H1 (cell line): Measurements from ENCODE around the gene MYL5. TPM values are rescaled to one million over a fixed set of nuclear protein-coding genes. Genes with fewer than 3 reads are reported as not detected.

ENCODE experiments used
- ASH2L ChIP-seq: fragments of 200-600, 300-600 bp; sonication (generic); IDR thresholded peaks from one replicate; pipeline ENCODE4 v1.7.1; 2017; ENCODE audit warnings: low read length
- ATF3 ChIP-seq: IDR thresholded peaks from 2 replicates; pipeline ENCODE4 v1.6.1; 2011; ENCODE audit warnings: low read depth, mild to moderate bottlenecking, low read length; ENCODE audit not compliant: insufficient read depth
- BCL11A ChIP-seq, 2 experiments: IDR thresholded peaks; one replicate each; pipeline ENCODE4 v1.6.1; 2011; ENCODE audit warnings: low read depth in 2 of 2, low read length in 2 of 2, mild to moderate bottlenecking in 2 of 2
- FOSL1 ChIP-seq: IDR thresholded peaks from 2 replicates; pipeline ENCODE4 v1.6.1; 2011; ENCODE audit warnings: mild to moderate bottlenecking, low read depth, low read length, moderate library complexity; ENCODE audit not compliant: insufficient read depth
- JUN ChIP-seq: IDR thresholded peaks from 2 replicates; pipeline ENCODE4 v1.6.1; 2011; ENCODE audit warnings: low read depth, mild to moderate bottlenecking, improper control_type of control experiment, low read length
- KDM4A ChIP-seq: IDR thresholded peaks from one replicate; pipeline ENCODE4 v1.7.1; 2012; ENCODE audit warnings: low read depth, mild to moderate bottlenecking, moderate library complexity, low read length, inconsistent platforms; ENCODE audit not compliant: severe bottlenecking
- POLR2AphosphoS5 ChIP-seq: IDR thresholded peaks from 2 replicates; pipeline ENCODE4 v1.6.1; 2011; ENCODE audit warnings: low read depth, low read length
- RXRA ChIP-seq: IDR thresholded peaks from 2 replicates; pipeline ENCODE4 v1.6.1; 2011; ENCODE audit warnings: low read depth, mild to moderate bottlenecking, low read length, moderate library complexity; ENCODE audit not compliant: insufficient read depth
- TEAD4 ChIP-seq: IDR thresholded peaks from 2 replicates; pipeline ENCODE4 v1.6.1; 2012; ENCODE audit warnings: low read depth, low read length, inconsistent platforms, mixed read lengths
- YY1 ChIP-seq: IDR thresholded peaks from 2 replicates; pipeline ENCODE4 v1.6.1; 2011; ENCODE audit warnings: low read depth, mild to moderate bottlenecking, low read length
- ZNF274 ChIP-seq: IDR thresholded peaks from 2 replicates; pipeline ENCODE4 v1.7.0; 2012; ENCODE audit warnings: low read length, borderline replicate concordance; ENCODE audit errors: extremely low read depth
- polyA plus RNA-seq, 7 experiments: library from polyadenylated mRNA; depleted of rRNA in 3 of 7; stranded (reverse) in 5 of 7; unstranded in 2 of 7; fragments of >200 nt in 5 of 7; fragments of 200-250 nt in 2 of 7; gene quantifications; 1 replicate in 5 of 7; 2 replicates in 1 of 7; 4 replicates in 1 of 7; pipeline versions ENCODE4 v1.2.1 to v1.2.3, GENCODE V29; 2011 to 2013; ENCODE audit warnings: missing spikeins in 2 of 7, mixed read lengths in 2 of 7
- total RNA-seq: library from RNA; stranded (reverse); fragmentation: NEBNext Ultra II Directional; extraction: Animal tissue kit (Norgen Biotek cat#: 25700); gene quantifications from 2 replicates; pipeline ENCODE4 v1.2.1, GENCODE V29; 2021

The MYL5 gene
- total and polyA plus RNA-seq, 2 of the 8 experiments (the other 6 are each of a cell fraction or from before 2014, with no cell fraction given), result 5.7 to 6.8 TPM

- TF ChIP-seq RXRA, result no peak
- TF ChIP-seq JUN, result no peak
- no peak for TF ChIP-seq ZNF274
- no peak for TF ChIP-seq POLR2AphosphoS5
- no peak for TF ChIP-seq YY1
- no peak for TF ChIP-seq KDM4A
- TF ChIP-seq BCL11A (IDR thresholded peaks at IDR 0.05; ENCODE audit: low read depth in 2 of 2, low read length in 2 of 2), result no peak
- TF ChIP-seq FOSL1, result no peak
- no peak for TF ChIP-seq TEAD4
- TF ChIP-seq ASH2L, result no peak
- no peak for TF ChIP-seq ATF3
Measured at GRCh38 chr4:665751-666435, 8.4 kb upstream of the MYL5 start (continued).
